Measurements from ENCODE around the gene RASSF3. TPM values are rescaled to one million over a fixed set of nuclear protein-coding genes. Genes with fewer than 3 reads are reported as not detected.

RASSF3 gene
- total RNA-seq, 1 experiment from 2014 or later: 162 TPM

DNA sequence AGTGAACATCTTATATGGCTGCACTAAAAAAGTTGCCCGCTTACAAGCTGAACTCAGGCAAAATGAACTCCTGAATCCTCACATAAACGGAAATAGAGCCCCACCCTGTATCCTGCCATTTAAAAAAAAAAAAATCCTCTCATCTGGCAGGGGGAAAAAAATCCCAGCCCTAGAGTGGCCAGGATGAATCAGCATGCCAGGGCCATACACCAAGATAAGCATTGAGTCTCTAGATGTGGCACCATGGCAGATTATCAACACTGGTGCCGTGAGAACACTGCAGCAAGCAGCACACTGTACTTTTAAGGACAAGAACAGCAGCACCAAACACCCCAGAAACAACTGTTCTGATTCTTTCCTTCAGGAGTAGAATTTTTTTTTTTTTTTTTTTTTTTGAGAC is 65.5 kb downstream of the RASSF3 start:
- intact Hi-C loops (cut with micrococcal nuclease; ENCODE audit: unreplicated experiment): no loop called here
- Mint-ChIP-seq H3K36me3 (ENCODE audit: insufficient read depth, unreplicated experiment) (peaks cover 53% of the 10 kb centered on the region), H3K27ac (ENCODE audit: unreplicated experiment) (peak overlapping the region; percentile 94), H3K27me3 (ENCODE audit: unreplicated experiment) (no peaks in the 10 kb centered on the region), H3K4me1 (ENCODE audit: low read depth, unreplicated experiment) (peaks cover 83% of the 10 kb centered on the region), H3K4me3 (ENCODE audit: low read depth, unreplicated experiment) (peak overlapping the region; percentile 44), H3K9me3 (ENCODE audit: low read depth, unreplicated experiment) (no peaks in the 10 kb centered on the region)
- BruUV-seq (replicated peaks): no TSS peak
- TF ChIP-seq, protein P1, sequence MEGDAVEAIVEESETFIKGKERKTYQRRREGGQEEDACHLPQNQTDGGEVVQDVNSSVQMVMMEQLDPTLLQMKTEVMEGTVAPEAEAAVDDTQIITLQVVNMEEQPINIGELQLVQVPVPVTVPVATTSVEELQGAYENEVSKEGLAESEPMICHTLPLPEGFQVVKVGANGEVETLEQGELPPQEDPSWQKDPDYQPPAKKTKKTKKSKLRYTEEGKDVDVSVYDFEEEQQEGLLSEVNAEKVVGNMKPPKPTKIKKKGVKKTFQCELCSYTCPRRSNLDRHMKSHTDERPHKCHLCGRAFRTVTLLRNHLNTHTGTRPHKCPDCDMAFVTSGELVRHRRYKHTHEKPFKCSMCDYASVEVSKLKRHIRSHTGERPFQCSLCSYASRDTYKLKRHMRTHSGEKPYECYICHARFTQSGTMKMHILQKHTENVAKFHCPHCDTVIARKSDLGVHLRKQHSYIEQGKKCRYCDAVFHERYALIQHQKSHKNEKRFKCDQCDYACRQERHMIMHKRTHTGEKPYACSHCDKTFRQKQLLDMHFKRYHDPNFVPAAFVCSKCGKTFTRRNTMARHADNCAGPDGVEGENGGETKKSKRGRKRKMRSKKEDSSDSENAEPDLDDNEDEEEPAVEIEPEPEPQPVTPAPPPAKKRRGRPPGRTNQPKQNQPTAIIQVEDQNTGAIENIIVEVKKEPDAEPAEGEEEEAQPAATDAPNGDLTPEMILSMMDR (IDR thresholded peaks at IDR 0.05; ENCODE audit: unreplicated experiment): no peak
- DNase-seq: peak; percentile 61
- CTCF ChIA-PET: interaction anchor here (1.7 kb wide), 1 partner anchor 66 kb away, joined by 11 read pairs; no protein-coding TSS in a partner anchor

- H3K4me3 Mint-ChIP-seq (ENCODE audit: low read depth, unreplicated experiment): no peak overlapping the region
- CTCF ChIA-PET: interaction anchor here (0.6 to 3.0 kb wide), 4 partner anchors 8 to 69 kb away, joined by 3 to 14 read pairs (median 4); no protein-coding TSS in a partner anchor
- H3K27me3 Mint-ChIP-seq (ENCODE audit: unreplicated experiment): no peaks in the 10 kb centered on the region
- peak overlapping the region; percentile 81 for H3K27ac Mint-ChIP-seq (ENCODE audit: unreplicated experiment)
- H3K36me3 Mint-ChIP-seq (ENCODE audit: insufficient read depth, unreplicated experiment): peaks cover 39% of the 10 kb centered on the region
- no TSS peak for BruUV-seq (replicated peaks)
- intact Hi-C loops (cut with micrococcal nuclease; ENCODE audit: unreplicated experiment): no loop called here
- peaks cover 80% of the 10 kb centered on the region for H3K4me1 Mint-ChIP-seq (ENCODE audit: low read depth, unreplicated experiment)
- no peaks in the 10 kb centered on the region for H3K9me3 Mint-ChIP-seq (ENCODE audit: low read depth, unreplicated experiment)
- TF ChIP-seq, protein P1 (IDR thresholded peaks at IDR 0.05; ENCODE audit: unreplicated experiment): peak; percentile 24
- peak; percentile 56 for DNase-seq
Observed at GRCh38 chr12:64678248-64678647, 68.0 kb downstream of the RASSF3 start.

DNA sequence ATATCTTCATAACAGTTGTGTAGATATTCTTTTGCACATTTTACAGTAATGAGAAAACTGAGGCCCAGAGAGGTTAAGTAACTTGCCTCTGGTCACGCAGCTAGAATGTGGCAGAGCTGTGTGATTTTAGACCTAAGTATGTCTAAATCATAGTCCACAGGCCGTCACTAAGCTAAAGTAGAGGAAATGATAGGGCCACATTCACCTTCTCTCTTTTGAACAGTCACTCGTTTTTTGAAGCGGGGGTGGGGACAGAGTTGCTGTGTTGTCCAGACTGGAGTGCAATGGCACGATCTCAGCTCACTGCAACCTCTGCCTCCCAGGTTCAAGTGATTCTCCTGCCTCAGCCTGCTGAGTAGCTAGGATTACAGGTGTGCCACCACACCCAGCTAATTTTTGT is 68.5 kb downstream of the RASSF3 start:
- CTCF ChIA-PET: interaction anchor here (1.0 to 3.0 kb wide), 5 partner anchors 9 to 70 kb away, joined by 3 to 14 read pairs (median 4); no protein-coding TSS in a partner anchor
- no TSS peak for BruUV-seq (replicated peaks)
- DNase-seq: no peak
- intact Hi-C loops (cut with micrococcal nuclease; ENCODE audit: unreplicated experiment): loop anchor here (1.0 kb wide), 1 partner anchor 54 kb away; no protein-coding TSS in a partner anchor
- Mint-ChIP-seq H3K27ac (ENCODE audit: unreplicated experiment) (peak overlapping the region; percentile 81), H3K4me3 (ENCODE audit: low read depth, unreplicated experiment) (no peak overlapping the region), H3K9me3 (ENCODE audit: low read depth, unreplicated experiment) (no peaks in the 10 kb centered on the region), H3K4me1 (ENCODE audit: low read depth, unreplicated experiment) (peaks cover 80% of the 10 kb centered on the region), H3K27me3 (ENCODE audit: unreplicated experiment) (no peaks in the 10 kb centered on the region), H3K36me3 (ENCODE audit: insufficient read depth, unreplicated experiment) (peaks cover 37% of the 10 kb centered on the region)
- TF ChIP-seq, protein P1 (IDR thresholded peaks at IDR 0.05; ENCODE audit: unreplicated experiment): no peak

DNA sequence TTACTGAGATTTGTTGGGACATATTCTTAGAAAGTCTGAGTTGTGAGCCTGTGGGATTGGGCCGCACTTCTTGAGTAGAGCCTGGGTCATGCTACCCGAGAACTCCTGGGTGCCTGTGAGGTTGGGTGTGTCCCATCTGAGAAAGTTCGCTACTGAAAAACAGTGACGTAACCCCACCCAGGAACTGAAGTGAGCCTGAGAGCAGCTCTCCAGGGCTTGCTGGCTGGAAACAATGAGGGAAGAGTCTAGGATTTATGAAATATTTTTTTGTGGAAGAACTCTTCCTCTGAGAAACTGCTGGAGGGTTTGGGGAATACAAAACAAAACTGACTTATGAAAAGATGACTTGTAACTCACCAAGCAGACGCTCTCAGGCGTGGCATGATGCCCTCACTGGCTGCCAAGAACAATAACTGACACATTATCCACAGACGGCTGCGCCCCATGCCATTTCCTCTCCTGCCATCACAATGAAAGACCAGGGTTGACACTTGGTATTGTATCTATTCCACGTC is 69.2 kb downstream of the RASSF3 start:
- intact Hi-C loops (cut with micrococcal nuclease; ENCODE audit: unreplicated experiment): loop anchor here (1.0 kb wide), 1 partner anchor 54 kb away; no protein-coding TSS in a partner anchor
- Mint-ChIP-seq H3K9me3 (ENCODE audit: low read depth, unreplicated experiment) (no peaks in the 10 kb centered on the region), H3K4me3 (ENCODE audit: low read depth, unreplicated experiment) (peak overlapping the region; percentile 59), H3K27ac (ENCODE audit: unreplicated experiment) (peak overlapping the region; percentile 82), H3K27me3 (ENCODE audit: unreplicated experiment) (no peaks in the 10 kb centered on the region), H3K36me3 (ENCODE audit: insufficient read depth, unreplicated experiment) (peaks cover 35% of the 10 kb centered on the region), H3K4me1 (ENCODE audit: low read depth, unreplicated experiment) (peaks cover 77% of the 10 kb centered on the region)
- DNase-seq: peak; percentile 71
- BruUV-seq (replicated peaks): TSS peak; percentile 52
- CTCF ChIA-PET: interaction anchor here (0.9 to 3.0 kb wide), 9 partner anchors 10 to 130 kb away, joined by 3 to 14 read pairs (median 4); no protein-coding TSS in a partner anchor
- TF ChIP-seq, protein P1 (IDR thresholded peaks at IDR 0.05; ENCODE audit: unreplicated experiment): no peak
